ENCODE results near the gene SNX13. TPM values are rescaled to one million over a fixed set of nuclear protein-coding genes. Genes with fewer than 3 reads are reported as not detected.

The SNX13 gene
- polyA plus RNA-seq, 1 experiment, result 7.7 TPM

- no peaks in the 10 kb centered on the region for H3K36me3 ChIP-seq (ENCODE audit: control insufficient read depth, insufficient read depth, low read length)
- H3K27me3 ChIP-seq (ENCODE audit: control insufficient read depth, insufficient read depth, low read length), result no peaks in the 10 kb centered on the region
- ChIA-PET CTCF (interaction anchor here (0.6 kb wide), 1 partner anchor 409 kb away, joined by 3 read pairs; no protein-coding TSS in a partner anchor), POLR2A (no interaction called here)
- DNase-seq (ENCODE audit: low read depth), result no peak
- no peak overlapping the region for H3K4me3 ChIP-seq (ENCODE audit: low read depth, low read length)
- no peak for TF ChIP-seq CTCF (IDR thresholded peaks at IDR 0.05; ENCODE audit: insufficient read depth, low read depth, low read length)
These were observed 1.9 kb upstream of the SNX13 start for GRCh38 chr7:17942231-17942630.

GRCh38 chr7:17940951-17941431, 697 bp upstream of the SNX13 start:
- ChIA-PET POLR2A (no interaction called here), CTCF (no interaction called here)
- TF ChIP-seq CTCF (IDR thresholded peaks at IDR 0.05; ENCODE audit: insufficient read depth, low read depth, low read length), result no peak
- no peak for DNase-seq (ENCODE audit: low read depth)
- no peaks in the 10 kb centered on the region for H3K36me3 ChIP-seq (ENCODE audit: control insufficient read depth, insufficient read depth, low read length)
- H3K27me3 ChIP-seq (ENCODE audit: control insufficient read depth, insufficient read depth, low read length), result no peaks in the 10 kb centered on the region
- peak overlapping the region; percentile 75 for H3K4me3 ChIP-seq (ENCODE audit: low read depth, low read length)

- ChIA-PET POLR2A (no interaction called here), CTCF (no interaction called here)
- Histone ChIP-seq H3K36me3 (ENCODE audit: control insufficient read depth, insufficient read depth, low read length) (no peaks in the 10 kb centered on the region), H3K27me3 (ENCODE audit: control insufficient read depth, insufficient read depth, low read length) (no peaks in the 10 kb centered on the region), H3K4me3 (ENCODE audit: low read depth, low read length) (peak overlapping the region; percentile 75)
- TF ChIP-seq CTCF (IDR thresholded peaks at IDR 0.05; ENCODE audit: insufficient read depth, low read depth, low read length), result no peak
- DNase-seq (ENCODE audit: low read depth), result no peak
These were observed 540 bp downstream of the SNX13 start for GRCh38 chr7:17939606-17940301.

GRCh38 chr7:17939211-17939605, 1.1 kb downstream of the SNX13 start:
- Histone ChIP-seq H3K27me3 (ENCODE audit: control insufficient read depth, insufficient read depth, low read length) (no peaks in the 10 kb centered on the region), H3K36me3 (ENCODE audit: control insufficient read depth, insufficient read depth, low read length) (no peaks in the 10 kb centered on the region), H3K4me3 (ENCODE audit: low read depth, low read length) (peak overlapping the region; percentile 75)
- ChIA-PET POLR2A (no interaction called here), CTCF (no interaction called here)
- DNase-seq (ENCODE audit: low read depth), result no peak
- no peak for TF ChIP-seq CTCF (IDR thresholded peaks at IDR 0.05; ENCODE audit: insufficient read depth, low read depth, low read length)

GRCh38 chr7:17937506-17938120, 2.7 kb downstream of the SNX13 start:
- H3K4me3 ChIP-seq (ENCODE audit: low read depth, low read length), result no peak overlapping the region
- TF ChIP-seq CTCF (IDR thresholded peaks at IDR 0.05; ENCODE audit: insufficient read depth, low read depth, low read length), result no peak
- H3K27me3 ChIP-seq (ENCODE audit: control insufficient read depth, insufficient read depth, low read length), result no peaks in the 10 kb centered on the region
- no peaks in the 10 kb centered on the region for H3K36me3 ChIP-seq (ENCODE audit: control insufficient read depth, insufficient read depth, low read length)
- POLR2A ChIA-PET, result interaction anchor here (0.6 kb wide), 1 partner anchor 166 kb away, joined by 3 read pairs; no protein-coding TSS in a partner anchor
- CTCF ChIA-PET, result interaction anchor here (0.8 to 0.9 kb wide), 2 partner anchors 15 to 23 kb away, joined by 3 read pairs; no protein-coding TSS in a partner anchor
- DNase-seq (ENCODE audit: low read depth), result no peak
